ENCODE data around the gene ORC5. TPM values are rescaled to one million over a fixed set of nuclear protein-coding genes. Genes with fewer than 3 reads are reported as not detected.

The ORC5 gene
- polyA plus RNA-seq, 3 donors, result 2.8 to 7.9 (median 7.0) TPM

DNA sequence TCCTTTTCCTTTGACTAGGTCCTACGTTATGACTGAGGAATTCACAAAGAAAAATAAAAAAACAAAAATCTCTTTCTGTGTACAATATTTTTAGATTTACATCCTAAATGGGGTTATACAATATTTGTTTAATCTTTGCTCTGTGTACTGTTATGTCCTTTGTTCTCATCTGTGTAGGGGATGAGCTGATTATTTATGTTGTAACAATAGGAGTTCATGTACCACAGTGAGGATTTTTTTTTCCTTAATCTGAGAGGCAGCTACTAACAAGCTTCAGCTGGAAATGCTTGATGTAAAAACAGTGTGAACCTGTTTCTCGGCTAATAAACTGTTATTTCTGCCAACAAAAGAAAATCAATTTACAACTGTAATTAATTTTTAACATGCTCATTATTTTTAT is 58.0 kb downstream of the ORC5 start:
- no peaks in the 10 kb centered on the region for H4K20me1 ChIP-seq (ENCODE audit: insufficient read depth, low read length)
- H3K4me3 Mint-ChIP-seq, result no peak overlapping the region
- H3K36me3 Mint-ChIP-seq, result peaks cover 12% of the 10 kb centered on the region in 2 donors
- no peak for DNase-seq
- H3K4me2 ChIP-seq (replicated peaks; ENCODE audit: extremely low read depth, low read length, poor library complexity, severe bottlenecking), result no peak overlapping the region
- H3K9me3 ChIP-seq (replicated peaks in 1 of 2; ENCODE audit: control insufficient read depth in 1 of 2, insufficient read depth in 1 of 2, low read length in 2 of 2), result no peaks in the 10 kb centered on the region
- intact Hi-C loops (cut with micrococcal nuclease), result no loop called here
- H2AFZ ChIP-seq (ENCODE audit: insufficient read depth, low read depth, low read length, poor library complexity, severe bottlenecking), result no peak overlapping the region
- H3K4me1 ChIP-seq (ENCODE audit: control insufficient read depth in 1 of 2, insufficient read depth in 2 of 2, low read length in 2 of 2), result no peaks in the 10 kb centered on the region
- no peak overlapping the region for H3K4me3 ChIP-seq (replicated peaks in 1 of 3; ENCODE audit: low read depth in 2 of 3, low read length in 3 of 3)
- H3K79me2 ChIP-seq (ENCODE audit: insufficient read depth, low read length), result no peaks in the 10 kb centered on the region
- H3K27ac ChIP-seq (ENCODE audit: low read depth in 1 of 2, low read length in 2 of 2), result no peak overlapping the region
- no peaks in the 10 kb centered on the region for H3K27me3 ChIP-seq (ENCODE audit: control insufficient read depth in 2 of 2, insufficient read depth in 2 of 2, low read length in 2 of 2)
- WGBS (ENCODE audit: insufficient coverage), result no CpG with 5 or more reads among the region's 2 CpGs
- no peaks in the 10 kb centered on the region for H3K27me3 Mint-ChIP-seq (ENCODE audit: low read depth in 3 of 3)
- TF ChIP-seq, protein P1, sequence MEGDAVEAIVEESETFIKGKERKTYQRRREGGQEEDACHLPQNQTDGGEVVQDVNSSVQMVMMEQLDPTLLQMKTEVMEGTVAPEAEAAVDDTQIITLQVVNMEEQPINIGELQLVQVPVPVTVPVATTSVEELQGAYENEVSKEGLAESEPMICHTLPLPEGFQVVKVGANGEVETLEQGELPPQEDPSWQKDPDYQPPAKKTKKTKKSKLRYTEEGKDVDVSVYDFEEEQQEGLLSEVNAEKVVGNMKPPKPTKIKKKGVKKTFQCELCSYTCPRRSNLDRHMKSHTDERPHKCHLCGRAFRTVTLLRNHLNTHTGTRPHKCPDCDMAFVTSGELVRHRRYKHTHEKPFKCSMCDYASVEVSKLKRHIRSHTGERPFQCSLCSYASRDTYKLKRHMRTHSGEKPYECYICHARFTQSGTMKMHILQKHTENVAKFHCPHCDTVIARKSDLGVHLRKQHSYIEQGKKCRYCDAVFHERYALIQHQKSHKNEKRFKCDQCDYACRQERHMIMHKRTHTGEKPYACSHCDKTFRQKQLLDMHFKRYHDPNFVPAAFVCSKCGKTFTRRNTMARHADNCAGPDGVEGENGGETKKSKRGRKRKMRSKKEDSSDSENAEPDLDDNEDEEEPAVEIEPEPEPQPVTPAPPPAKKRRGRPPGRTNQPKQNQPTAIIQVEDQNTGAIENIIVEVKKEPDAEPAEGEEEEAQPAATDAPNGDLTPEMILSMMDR (IDR thresholded peaks at IDR 0.05), result no peak
- no peaks in the 10 kb centered on the region for H3K4me1 Mint-ChIP-seq
- peaks cover 0 to 16% of the 10 kb centered on the region in 2 donors for H3K36me3 ChIP-seq (replicated peaks in 1 of 2; ENCODE audit: control insufficient read depth in 1 of 2, insufficient read depth in 2 of 2, low read length in 2 of 2)
- no peak overlapping the region for H3K9ac ChIP-seq (ENCODE audit: insufficient read depth, low read length, poor library complexity, severe bottlenecking)
- no peak overlapping the region for H3K27ac Mint-ChIP-seq
- no peaks in the 10 kb centered on the region for H3K9me3 Mint-ChIP-seq

DNA sequence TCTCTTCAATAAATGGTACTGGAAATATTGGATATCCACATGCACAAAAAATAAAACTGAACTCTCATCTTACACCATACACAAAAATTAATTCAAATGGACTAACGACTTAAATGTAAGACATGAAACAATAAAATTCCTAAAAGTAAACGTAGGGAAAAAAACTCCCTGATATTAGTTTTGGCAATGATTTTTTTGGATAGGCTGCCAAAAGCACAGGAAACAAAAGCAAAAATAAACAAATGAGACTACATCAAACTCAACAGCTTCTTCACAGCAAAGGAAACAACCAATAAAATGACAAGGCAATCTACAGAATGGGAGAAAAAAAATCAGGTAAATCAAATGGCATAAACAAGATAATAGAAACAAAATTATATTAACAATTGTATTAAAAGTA is 65.7 kb downstream of the ORC5 start:
- H3K4me3 ChIP-seq (replicated peaks in 1 of 3; ENCODE audit: low read depth in 2 of 3, low read length in 3 of 3), result no peak overlapping the region
- no peaks in the 10 kb centered on the region for H3K79me2 ChIP-seq (ENCODE audit: insufficient read depth, low read length)
- no CpG with 5 or more reads among the region's 2 CpGs for WGBS (ENCODE audit: insufficient coverage)
- no peak overlapping the region for H2AFZ ChIP-seq (ENCODE audit: insufficient read depth, low read depth, low read length, poor library complexity, severe bottlenecking)
- no peak overlapping the region for H3K4me2 ChIP-seq (replicated peaks; ENCODE audit: extremely low read depth, low read length, poor library complexity, severe bottlenecking)
- no peaks in the 10 kb centered on the region for H3K9me3 Mint-ChIP-seq
- H3K27me3 Mint-ChIP-seq (ENCODE audit: low read depth in 3 of 3), result no peaks in the 10 kb centered on the region
- no peak overlapping the region for H3K4me3 Mint-ChIP-seq
- H3K9ac ChIP-seq (ENCODE audit: insufficient read depth, low read length, poor library complexity, severe bottlenecking), result no peak overlapping the region
- H3K27ac Mint-ChIP-seq, result no peak overlapping the region
- no peak overlapping the region for H3K27ac ChIP-seq (ENCODE audit: low read depth in 1 of 2, low read length in 2 of 2)
- H3K36me3 ChIP-seq (replicated peaks in 1 of 2; ENCODE audit: control insufficient read depth in 1 of 2, insufficient read depth in 2 of 2, low read length in 2 of 2), result peaks cover 2 to 22% of the 10 kb centered on the region in 2 donors
- H3K4me1 Mint-ChIP-seq, result no peaks in the 10 kb centered on the region
- no peak for DNase-seq
- no peaks in the 10 kb centered on the region for H3K4me1 ChIP-seq (ENCODE audit: control insufficient read depth in 1 of 2, insufficient read depth in 2 of 2, low read length in 2 of 2)
- TF ChIP-seq, protein P1 (IDR thresholded peaks at IDR 0.05), result no peak
- intact Hi-C loops (cut with micrococcal nuclease), result no loop called here
- no peaks in the 10 kb centered on the region for H3K27me3 ChIP-seq (ENCODE audit: control insufficient read depth in 2 of 2, insufficient read depth in 2 of 2, low read length in 2 of 2)
- H4K20me1 ChIP-seq (ENCODE audit: insufficient read depth, low read length), result no peaks in the 10 kb centered on the region
- H3K9me3 ChIP-seq (replicated peaks in 1 of 2; ENCODE audit: control insufficient read depth in 1 of 2, insufficient read depth in 1 of 2, low read length in 2 of 2), result no peaks in the 10 kb centered on the region
- H3K36me3 Mint-ChIP-seq, result peaks cover 19 to 39% of the 10 kb centered on the region in 2 donors
